ENCODE results near the gene LAIR2.

DNA sequence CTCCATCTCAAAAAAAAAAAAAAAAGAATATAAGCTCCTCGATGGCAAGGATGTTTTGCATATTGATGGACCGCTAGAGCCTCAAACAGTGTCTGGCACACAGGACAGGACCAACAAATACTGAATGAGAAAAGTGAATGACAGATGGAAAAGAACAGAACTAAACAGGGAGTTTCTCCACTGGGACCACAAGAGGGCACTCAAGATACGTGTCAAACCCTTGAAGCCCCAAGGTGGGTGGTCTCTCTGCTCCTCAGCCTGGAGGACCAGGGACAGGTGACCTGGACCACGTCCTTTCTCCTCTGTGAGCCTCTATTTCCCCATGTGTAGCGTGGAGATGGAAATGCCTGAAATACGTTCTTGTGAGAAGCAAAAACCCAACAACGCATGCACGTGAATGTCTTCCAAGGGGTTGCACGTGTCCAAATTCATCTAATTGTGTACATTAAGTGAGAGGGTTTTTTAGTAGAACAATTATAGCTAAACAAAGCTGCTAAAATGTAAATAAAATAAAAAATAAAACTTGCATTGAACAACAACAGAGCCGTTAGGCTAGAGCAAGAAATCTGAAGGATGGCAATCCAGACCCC, 23.9 kb upstream of the LAIR2 start:
- TF ChIP-seq POLR2AphosphoS5 (IDR thresholded peaks at IDR 0.05; ENCODE audit: borderline replicate concordance, low read depth, low read length) (no peak), EZH2 (IDR thresholded peaks at IDR 0.05) (no peak), FOXP2 (optimal IDR thresholded peaks at IDR 0.05; ENCODE audit: control extremely low read depth, extremely low read length, insufficient read depth) (no peak)

Measured in SK-N-MC (cell line).